ENCODE data around the gene FRRS1L.

The FRRS1L gene

GRCh38 chr9:109086221-109086620, 80.8 kb downstream of the FRRS1L start:
- no peak for TF ChIP-seq CTCF (IDR thresholded peaks at IDR 0.05; ENCODE audit: low read depth, low read length)
- H3K4me3 ChIP-seq (ENCODE audit: low read depth, low read length) = no peak overlapping the region

- no peak for TF ChIP-seq CTCF (IDR thresholded peaks at IDR 0.05; ENCODE audit: low read depth, low read length)
- no peak overlapping the region for H3K4me3 ChIP-seq (ENCODE audit: low read depth, low read length)
These were observed 81.5 kb downstream of the FRRS1L start for GRCh38 chr9:109085510-109085909.

GRCh38 chr9:109083813-109084405, 83.1 kb downstream of the FRRS1L start:
- no peak for TF ChIP-seq CTCF (IDR thresholded peaks at IDR 0.05; ENCODE audit: low read depth, low read length)
- H3K4me3 ChIP-seq (ENCODE audit: low read depth, low read length) = no peak overlapping the region

- no peak for TF ChIP-seq CTCF (IDR thresholded peaks at IDR 0.05; ENCODE audit: low read depth, low read length)
- H3K4me3 ChIP-seq (ENCODE audit: low read depth, low read length) = no peak overlapping the region
These were observed 83.9 kb downstream of the FRRS1L start for GRCh38 chr9:109083141-109083540.

GRCh38 chr9:109082091-109082620, 84.9 kb downstream of the FRRS1L start:
- TF ChIP-seq CTCF (IDR thresholded peaks at IDR 0.05; ENCODE audit: low read depth, low read length) = no peak
- H3K4me3 ChIP-seq (ENCODE audit: low read depth, low read length) = no peak overlapping the region
